Measurements from ENCODE around the gene ZNF639.

DNA sequence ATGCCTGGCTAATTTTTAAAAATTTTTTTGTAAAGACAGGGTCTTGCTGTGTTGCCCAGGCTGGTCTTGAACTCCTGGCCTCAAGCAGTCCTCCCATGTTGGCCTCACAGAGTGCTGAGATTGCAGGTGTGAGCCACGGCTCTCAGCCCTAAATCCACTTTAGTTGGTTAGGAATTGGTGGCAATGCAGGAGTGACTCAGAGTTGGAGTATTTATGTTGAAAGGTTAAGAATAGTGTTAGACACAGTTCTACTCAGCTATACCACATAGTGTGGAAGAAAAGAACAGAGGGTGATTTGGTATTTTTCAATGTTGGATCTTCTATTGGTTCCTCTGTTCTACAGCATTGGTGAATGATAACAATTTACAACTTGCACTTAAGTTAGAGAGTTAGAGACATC, 7.6 kb downstream of the ZNF639 start:
- TF ChIP-seq, protein P1, sequence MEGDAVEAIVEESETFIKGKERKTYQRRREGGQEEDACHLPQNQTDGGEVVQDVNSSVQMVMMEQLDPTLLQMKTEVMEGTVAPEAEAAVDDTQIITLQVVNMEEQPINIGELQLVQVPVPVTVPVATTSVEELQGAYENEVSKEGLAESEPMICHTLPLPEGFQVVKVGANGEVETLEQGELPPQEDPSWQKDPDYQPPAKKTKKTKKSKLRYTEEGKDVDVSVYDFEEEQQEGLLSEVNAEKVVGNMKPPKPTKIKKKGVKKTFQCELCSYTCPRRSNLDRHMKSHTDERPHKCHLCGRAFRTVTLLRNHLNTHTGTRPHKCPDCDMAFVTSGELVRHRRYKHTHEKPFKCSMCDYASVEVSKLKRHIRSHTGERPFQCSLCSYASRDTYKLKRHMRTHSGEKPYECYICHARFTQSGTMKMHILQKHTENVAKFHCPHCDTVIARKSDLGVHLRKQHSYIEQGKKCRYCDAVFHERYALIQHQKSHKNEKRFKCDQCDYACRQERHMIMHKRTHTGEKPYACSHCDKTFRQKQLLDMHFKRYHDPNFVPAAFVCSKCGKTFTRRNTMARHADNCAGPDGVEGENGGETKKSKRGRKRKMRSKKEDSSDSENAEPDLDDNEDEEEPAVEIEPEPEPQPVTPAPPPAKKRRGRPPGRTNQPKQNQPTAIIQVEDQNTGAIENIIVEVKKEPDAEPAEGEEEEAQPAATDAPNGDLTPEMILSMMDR (IDR thresholded peaks at IDR 0.05; ENCODE audit: insufficient read depth, low read length) = no peak
- TF ChIP-seq, protein P2, sequence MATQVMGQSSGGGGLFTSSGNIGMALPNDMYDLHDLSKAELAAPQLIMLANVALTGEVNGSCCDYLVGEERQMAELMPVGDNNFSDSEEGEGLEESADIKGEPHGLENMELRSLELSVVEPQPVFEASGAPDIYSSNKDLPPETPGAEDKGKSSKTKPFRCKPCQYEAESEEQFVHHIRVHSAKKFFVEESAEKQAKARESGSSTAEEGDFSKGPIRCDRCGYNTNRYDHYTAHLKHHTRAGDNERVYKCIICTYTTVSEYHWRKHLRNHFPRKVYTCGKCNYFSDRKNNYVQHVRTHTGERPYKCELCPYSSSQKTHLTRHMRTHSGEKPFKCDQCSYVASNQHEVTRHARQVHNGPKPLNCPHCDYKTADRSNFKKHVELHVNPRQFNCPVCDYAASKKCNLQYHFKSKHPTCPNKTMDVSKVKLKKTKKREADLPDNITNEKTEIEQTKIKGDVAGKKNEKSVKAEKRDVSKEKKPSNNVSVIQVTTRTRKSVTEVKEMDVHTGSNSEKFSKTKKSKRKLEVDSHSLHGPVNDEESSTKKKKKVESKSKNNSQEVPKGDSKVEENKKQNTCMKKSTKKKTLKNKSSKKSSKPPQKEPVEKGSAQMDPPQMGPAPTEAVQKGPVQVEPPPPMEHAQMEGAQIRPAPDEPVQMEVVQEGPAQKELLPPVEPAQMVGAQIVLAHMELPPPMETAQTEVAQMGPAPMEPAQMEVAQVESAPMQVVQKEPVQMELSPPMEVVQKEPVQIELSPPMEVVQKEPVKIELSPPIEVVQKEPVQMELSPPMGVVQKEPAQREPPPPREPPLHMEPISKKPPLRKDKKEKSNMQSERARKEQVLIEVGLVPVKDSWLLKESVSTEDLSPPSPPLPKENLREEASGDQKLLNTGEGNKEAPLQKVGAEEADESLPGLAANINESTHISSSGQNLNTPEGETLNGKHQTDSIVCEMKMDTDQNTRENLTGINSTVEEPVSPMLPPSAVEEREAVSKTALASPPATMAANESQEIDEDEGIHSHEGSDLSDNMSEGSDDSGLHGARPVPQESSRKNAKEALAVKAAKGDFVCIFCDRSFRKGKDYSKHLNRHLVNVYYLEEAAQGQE (IDR thresholded peaks at IDR 0.05; ENCODE audit: insufficient replicate concordance, low read depth) = no peak
- TF ChIP-seq POLR2AphosphoS5 (IDR thresholded peaks at IDR 0.05; ENCODE audit: low read depth) = no peak

All from HL-60 (cell line).